GM23248 (cell line): ENCODE measurements around the gene ALK.

Source experiments
- EZH2 ChIP-seq: fragments of 200-600 bp; sonication (generic); IDR thresholded peaks from 2 replicates; pipeline ENCODE4 v1.6.1; 2018; ENCODE audit warnings: antibody characterized with exemption, mild to moderate bottlenecking; ENCODE audit not compliant: insufficient read depth, poor library complexity, severe bottlenecking
- EZH2phosphoT487 ChIP-seq: fragments of 200-600 bp; sonication (generic); IDR thresholded peaks from 2 replicates; pipeline ENCODE4 v1.6.1; 2018; ENCODE audit warnings: antibody characterized with exemption, moderate library complexity, mild to moderate bottlenecking, low read depth; ENCODE audit not compliant: insufficient read depth

- TF ChIP-seq EZH2 (no peak), EZH2phosphoT487 (no peak)
Observed at GRCh38 chr2:29697181-29697580, 224.2 kb downstream of the ALK start.
